Duodenal mucosa (tissue), 2 donors: ENCODE results near the gene HOXC9.

Experiments used
- H3K27ac ChIP-seq: one replicate; pipeline ENCODE4 v1.7.0; 2013; ENCODE audit warnings: low read depth, low read length
- H3K27me3 ChIP-seq, 2 donors: one replicate each; pipeline ENCODE4 v1.7.0; 2013; ENCODE audit warnings: low read length in 2 of 2, control low read depth in 1 of 2; ENCODE audit not compliant: insufficient read depth in 2 of 2, control insufficient read depth in 1 of 2
- H3K36me3 ChIP-seq, 2 donors: one replicate each; pipeline ENCODE4 v1.7.0; 2013; ENCODE audit warnings: low read length in 2 of 2, control low read depth in 1 of 2; ENCODE audit not compliant: insufficient read depth in 2 of 2, control insufficient read depth in 1 of 2
- H3K4me1 ChIP-seq, 2 donors: one replicate each; pipeline ENCODE4 v1.7.0; 2013; ENCODE audit warnings: low read length in 2 of 2, control low read depth in 1 of 2; ENCODE audit not compliant: insufficient read depth in 2 of 2, control insufficient read depth in 1 of 2
- H3K4me3 ChIP-seq, 2 donors: one replicate each; pipeline ENCODE4 v1.7.0; 2013; ENCODE audit warnings: low read length in 2 of 2, low read depth in 1 of 2
- H3K9ac ChIP-seq, 2 donors: one replicate each; pipeline ENCODE4 v1.7.0; 2013; ENCODE audit warnings: low read length in 2 of 2, low read depth in 1 of 2
- H3K9me3 ChIP-seq, 2 donors: one replicate each; pipeline ENCODE4 v1.7.0; 2013; ENCODE audit warnings: low read length in 2 of 2, control low read depth in 1 of 2; ENCODE audit not compliant: control insufficient read depth in 1 of 2

The HOXC9 gene

GRCh38 chr12:53976823-53977595, 23.0 kb upstream of the HOXC9 start:
- no peak overlapping the region for H3K4me3 ChIP-seq
- no peaks in the 10 kb centered on the region for H3K36me3 ChIP-seq
- no peaks in the 10 kb centered on the region for H3K9me3 ChIP-seq
- H3K9ac ChIP-seq: no peak overlapping the region
- H3K4me1 ChIP-seq: peaks cover 10 to 28% of the 10 kb centered on the region in 2 donors
- H3K27ac ChIP-seq: no peak overlapping the region
- peaks cover 51 to 94% of the 10 kb centered on the region in 2 donors for H3K27me3 ChIP-seq

- H3K27me3 ChIP-seq: peaks cover 47 to 94% of the 10 kb centered on the region in 2 donors
- H3K4me3 ChIP-seq: peak overlapping the region; percentile 50 to 51
- peak overlapping the region in 1 of 2 donors; percentile 48 for H3K9ac ChIP-seq
- no peak overlapping the region for H3K27ac ChIP-seq
- peaks cover 10 to 28% of the 10 kb centered on the region in 2 donors for H3K4me1 ChIP-seq
- no peaks in the 10 kb centered on the region for H3K36me3 ChIP-seq
- no peaks in the 10 kb centered on the region for H3K9me3 ChIP-seq
These were observed 22.1 kb upstream of the HOXC9 start for GRCh38 chr12:53977596-53978445.

GRCh38 chr12:53978477-53979356, 21.2 kb upstream of the HOXC9 start:
- Histone ChIP-seq H3K4me3 (peak overlapping the region; percentile 22 to 57), H3K27me3 (peaks cover 47 to 94% of the 10 kb centered on the region in 2 donors), H3K36me3 (no peaks in the 10 kb centered on the region), H3K9ac (no peak overlapping the region), H3K27ac (no peak overlapping the region), H3K9me3 (no peaks in the 10 kb centered on the region), H3K4me1 (peaks cover 10 to 20% of the 10 kb centered on the region in 2 donors)

GRCh38 chr12:53980104-53980801, 19.7 kb upstream of the HOXC9 start:
- H3K27me3 ChIP-seq: peaks cover 53 to 96% of the 10 kb centered on the region in 2 donors
- H3K27ac ChIP-seq: no peak overlapping the region
- no peaks in the 10 kb centered on the region for H3K36me3 ChIP-seq
- H3K4me1 ChIP-seq: peaks cover 10 to 22% of the 10 kb centered on the region in 2 donors
- H3K9me3 ChIP-seq: no peaks in the 10 kb centered on the region
- H3K4me3 ChIP-seq: no peak overlapping the region
- H3K9ac ChIP-seq: no peak overlapping the region

GRCh38 chr12:53980802-53981496, 19.0 kb upstream of the HOXC9 start:
- Histone ChIP-seq H3K4me1 (peaks cover 10 to 23% of the 10 kb centered on the region in 2 donors), H3K9me3 (no peaks in the 10 kb centered on the region), H3K36me3 (no peaks in the 10 kb centered on the region), H3K27me3 (peaks cover 54 to 96% of the 10 kb centered on the region in 2 donors), H3K9ac (no peak overlapping the region), H3K27ac (no peak overlapping the region), H3K4me3 (no peak overlapping the region)

GRCh38 chr12:53981634-53982565, 18.1 kb upstream of the HOXC9 start:
- no peaks in the 10 kb centered on the region for H3K36me3 ChIP-seq
- H3K9me3 ChIP-seq: no peaks in the 10 kb centered on the region
- no peak overlapping the region for H3K9ac ChIP-seq
- H3K4me1 ChIP-seq: peaks cover 10 to 27% of the 10 kb centered on the region in 2 donors
- peaks cover 57 to 96% of the 10 kb centered on the region in 2 donors for H3K27me3 ChIP-seq
- H3K4me3 ChIP-seq: no peak overlapping the region
- H3K27ac ChIP-seq: peak overlapping the region; percentile 2

GRCh38 chr12:53982648-53983567, 17.1 kb upstream of the HOXC9 start:
- Histone ChIP-seq H3K36me3 (no peaks in the 10 kb centered on the region), H3K9me3 (no peaks in the 10 kb centered on the region), H3K27ac (no peak overlapping the region), H3K4me1 (peaks cover 8 to 25% of the 10 kb centered on the region in 2 donors), H3K27me3 (peaks cover 63 to 96% of the 10 kb centered on the region in 2 donors), H3K9ac (no peak overlapping the region), H3K4me3 (no peak overlapping the region)

GRCh38 chr12:53983568-53983949, 16.4 kb upstream of the HOXC9 start:
- Histone ChIP-seq H3K27ac (no peak overlapping the region), H3K27me3 (peaks cover 67 to 97% of the 10 kb centered on the region in 2 donors), H3K9ac (no peak overlapping the region), H3K4me3 (no peak overlapping the region), H3K36me3 (no peaks in the 10 kb centered on the region), H3K4me1 (peaks cover 5 to 22% of the 10 kb centered on the region in 2 donors), H3K9me3 (no peaks in the 10 kb centered on the region)
